Stomach (tissue), 9 donors: ENCODE results near the gene TSFM. TPM values are rescaled to one million over a fixed set of nuclear protein-coding genes. Genes with fewer than 3 reads are reported as not detected.

ENCODE experiments used
- DNase-seq, 2 donors: peaks; one replicate each; pipeline versions ENCODE4 v3.0.0 to v3.0.0-alpha.2; 2013 to 2019
- H3K27ac ChIP-seq, 5 donors: fragments of 200-600 bp in 4 of 5; sonication (generic) in 4 of 5; one replicate each; pipeline ENCODE4 v1.5.1; 2013 to 2019; ENCODE audit warnings: mild to moderate bottlenecking in 1 of 5, moderate library complexity in 1 of 5
- H3K27me3 ChIP-seq, 3 donors: fragments of 200-600 bp; sonication (generic); one replicate each; pipeline ENCODE4 v1.5.1; 2017 to 2019; ENCODE audit warnings: mixed run types in 1 of 3
- H3K36me3 ChIP-seq, 4 donors: fragments of 200-600 bp; sonication (generic); 1 replicate in 3 of 4; 2 replicates in 1 of 4; pipeline ENCODE4 v1.5.1; 2016 to 2019
- H3K4me1 ChIP-seq, 4 donors: fragments of 200-600 bp; sonication (generic); one replicate each; pipeline ENCODE4 v1.5.1; 2016 to 2019
- H3K4me3 ChIP-seq, 4 donors: fragments of 200-600 bp; sonication (generic) in 3 of 4; one replicate each; pipeline ENCODE4 v1.5.1; 2016 to 2019; ENCODE audit warnings: mild to moderate bottlenecking in 1 of 4
- H3K9me3 ChIP-seq, 4 donors: fragments of 200-600 bp; sonication (generic); one replicate each; pipeline ENCODE4 v1.5.1; 2016 to 2019
- EP300 ChIP-seq: sonication (generic); formaldehyde crosslinking; IDR thresholded peaks from one replicate; pipeline ENCODE4 v1.6.1; 2017; ENCODE audit warnings: antibody characterized with exemption
- POLR2A ChIP-seq, 4 donors: fragments of 450-650 bp; IDR thresholded peaks; one replicate each; pipeline ENCODE4 v1.6.1; 2016; ENCODE audit warnings: antibody characterized with exemption in 4 of 4, control low read depth in 2 of 4, mild to moderate bottlenecking in 1 of 4, moderate library complexity in 1 of 4
- POLR2AphosphoS5 ChIP-seq, 3 donors: sonication (generic); formaldehyde crosslinking; IDR thresholded peaks; one replicate each; pipeline ENCODE4 v1.6.1; 2016; ENCODE audit warnings: antibody characterized with exemption in 3 of 3
- WGBS, 5 donors: extraction: QIAGEN DNeasy Blood & Tissue Kit in 3 of 5; methylation state at CpG; one replicate each; pipeline versions ENCODE4 v1.1.5 to v1.1.7; 2013 to 2018; 5-methylcytosine and 5-hydroxymethylcytosine counted together
- intact Hi-C: fragments of 100-400 bp; cut with DNase I; formaldehyde crosslinking; loops from one replicate; pipeline ENCODE4 v1.15.1; 2023; ENCODE audit warnings: low total_unique reads
- polyA plus RNA-seq, 3 donors: library from polyadenylated mRNA; stranded (reverse); fragments of 200-250 nt; gene quantifications; one replicate each; pipeline ENCODE4 v1.2.3, GENCODE V29; 2013
- total RNA-seq, 5 donors: library from RNA; depleted of rRNA; stranded (reverse); fragments of >200 nt; gene quantifications; one replicate each; pipeline versions ENCODE4 v1.1.0 to v1.2.3, GENCODE V29; 2014 to 2016
- TF ChIP-seq, protein P1 (sequence below), 7 experiments: fragments of 450-650 bp in 4 of 7; fragments of 200-600 bp in 3 of 7; sonication (generic) in 3 of 7; IDR thresholded peaks; one replicate each; pipeline ENCODE4 v1.5.1; 2016 to 2019; ENCODE audit warnings: antibody characterized with exemption in 7 of 7, control low read depth in 2 of 7, mild to moderate bottlenecking in 1 of 7
- donor health status: healthy with polysubstance abuse.
- donor health status: Bipolar disorder and iron deficiency.
- donor health status: healthy.

Gene TSFM
- total and polyA plus RNA-seq, 8 donors = 2.3 to 39.3 (median 13.5) TPM

GRCh38 chr12:57737467-57738460 is 44.8 kb upstream of the TSFM start:
- peaks cover 16 to 100% (median 62%) of the 10 kb centered on the region in 3 donors for H3K27me3 ChIP-seq
- WGBS, 5 donors = 13 to 31% (median 25%) methylated on average over 12 to 110 of the region's 110 CpGs

GRCh38 chr12:57738661-57739237 is 43.8 kb upstream of the TSFM start, which contains the start of gene AGAP2:
TSS of gene AGAP2 (minus strand) at chr12:57738742. CDS start at chr12:57738246, 496 bp downstream.
- Histone ChIP-seq H3K27me3 (peaks cover 16 to 98% (median 62%) of the 10 kb centered on the region in 3 donors), H3K36me3 (peaks cover 0 to 8% (median 0%) of the 10 kb centered on the region in 4 donors), H3K27ac (no peak within 1 kb of the TSS), H3K4me3 (peak within 1 kb of the TSS; percentile 30 to 48 (median 38)), H3K9me3 (no peaks in the 10 kb centered on the region), H3K4me1 (peaks cover 32 to 60% (median 41%) of the 10 kb centered on the region in 4 donors)
- peak in 1 of 2 donors; percentile 71 for DNase-seq
- TF ChIP-seq POLR2AphosphoS5 (IDR thresholded peaks at IDR 0.05) = no peak
- TF ChIP-seq, protein P1, sequence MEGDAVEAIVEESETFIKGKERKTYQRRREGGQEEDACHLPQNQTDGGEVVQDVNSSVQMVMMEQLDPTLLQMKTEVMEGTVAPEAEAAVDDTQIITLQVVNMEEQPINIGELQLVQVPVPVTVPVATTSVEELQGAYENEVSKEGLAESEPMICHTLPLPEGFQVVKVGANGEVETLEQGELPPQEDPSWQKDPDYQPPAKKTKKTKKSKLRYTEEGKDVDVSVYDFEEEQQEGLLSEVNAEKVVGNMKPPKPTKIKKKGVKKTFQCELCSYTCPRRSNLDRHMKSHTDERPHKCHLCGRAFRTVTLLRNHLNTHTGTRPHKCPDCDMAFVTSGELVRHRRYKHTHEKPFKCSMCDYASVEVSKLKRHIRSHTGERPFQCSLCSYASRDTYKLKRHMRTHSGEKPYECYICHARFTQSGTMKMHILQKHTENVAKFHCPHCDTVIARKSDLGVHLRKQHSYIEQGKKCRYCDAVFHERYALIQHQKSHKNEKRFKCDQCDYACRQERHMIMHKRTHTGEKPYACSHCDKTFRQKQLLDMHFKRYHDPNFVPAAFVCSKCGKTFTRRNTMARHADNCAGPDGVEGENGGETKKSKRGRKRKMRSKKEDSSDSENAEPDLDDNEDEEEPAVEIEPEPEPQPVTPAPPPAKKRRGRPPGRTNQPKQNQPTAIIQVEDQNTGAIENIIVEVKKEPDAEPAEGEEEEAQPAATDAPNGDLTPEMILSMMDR (IDR thresholded peaks at IDR 0.05) = no peak
- intact Hi-C loops = no loop called here
- WGBS, 5 donors = 14 to 49% (median 18%) methylated on average over 24 to 36 of the region's 36 CpGs

More at GRCh38 chr12:57737467-57738460, 44.8 kb upstream of the TSFM start:
- Histone ChIP-seq H3K36me3 (peaks cover 0 to 18% (median under 1%) of the 10 kb centered on the region in 4 donors), H3K4me3 (peak overlapping the region; percentile 30 to 48 (median 38)), H3K9me3 (no peaks in the 10 kb centered on the region), H3K4me1 (peaks cover 32 to 60% (median 41%) of the 10 kb centered on the region in 4 donors), H3K27ac (no peak overlapping the region)
- no peak for TF ChIP-seq POLR2AphosphoS5 (IDR thresholded peaks at IDR 0.05)
- TF ChIP-seq, protein P1 (IDR thresholded peaks at IDR 0.05) = no peak
- peak in 1 of 2 donors; percentile 67 for DNase-seq
- intact Hi-C loops = no loop called here

- H3K27me3 ChIP-seq = peaks cover 16 to 91% (median 62%) of the 10 kb centered on the region in 3 donors
- TF ChIP-seq POLR2A (IDR thresholded peaks at IDR 0.05) (no peak), EP300 (no peak), POLR2AphosphoS5 (IDR thresholded peaks at IDR 0.05) (no peak)
- TF ChIP-seq, protein P1 (IDR thresholded peaks at IDR 0.05) = no peak
- WGBS, 5 donors = 24 to 37% (median 24%) methylated on average over 7 of the region's 7 CpGs
- peaks cover 0 to 2% (median 0%) of the 10 kb centered on the region in 4 donors for H3K36me3 ChIP-seq
- no peak overlapping the region for H3K27ac ChIP-seq
- intact Hi-C loops = no loop called here
- no peak overlapping the region for H3K4me3 ChIP-seq
- H3K9me3 ChIP-seq = no peaks in the 10 kb centered on the region
- DNase-seq = no peak
- H3K4me1 ChIP-seq = peaks cover 35 to 65% (median 46%) of the 10 kb centered on the region in 4 donors
Measured at GRCh38 chr12:57739387-57739786, 43.2 kb upstream of the TSFM start.

DNA sequence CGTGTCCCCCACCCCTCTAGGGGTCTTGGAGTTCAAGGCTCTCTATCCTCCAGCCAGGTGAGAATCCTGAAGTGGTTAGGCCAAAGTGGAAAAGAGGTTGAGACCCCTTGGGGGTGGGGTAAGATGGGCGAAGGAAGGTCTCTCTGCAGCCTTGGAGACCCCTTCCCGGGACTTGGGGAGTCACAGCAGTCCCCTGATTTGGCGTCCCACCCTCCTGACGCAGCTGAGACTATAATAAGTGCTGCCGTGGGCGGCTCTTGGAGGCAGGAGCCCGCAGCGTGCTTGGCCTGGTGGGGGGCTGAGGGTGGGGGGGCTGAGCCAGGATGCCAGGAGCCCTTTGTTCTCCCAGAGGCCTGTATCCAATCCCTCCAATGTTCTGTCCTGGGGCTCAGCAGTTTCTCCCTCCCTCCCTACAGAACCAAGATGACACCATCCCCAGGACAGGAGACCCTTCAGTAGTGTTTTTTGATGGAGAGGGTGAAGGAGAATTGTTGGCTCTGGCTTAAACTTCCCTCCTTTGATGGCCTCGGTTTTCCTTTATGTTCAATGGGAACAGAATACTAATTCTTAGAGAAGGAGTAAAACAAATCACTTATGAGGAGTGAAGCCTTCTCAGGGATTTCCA is 42.6 kb upstream of the TSFM start:
- TF ChIP-seq, protein P1 (IDR thresholded peaks at IDR 0.05) = no peak
- no peak for TF ChIP-seq POLR2A (IDR thresholded peaks at IDR 0.05)
- no peak for TF ChIP-seq POLR2AphosphoS5 (IDR thresholded peaks at IDR 0.05)
- TF ChIP-seq EP300 = no peak
- Histone ChIP-seq H3K27me3 (peaks cover 16 to 85% (median 55%) of the 10 kb centered on the region in 3 donors), H3K4me3 (peak overlapping the region in 1 of 4 donors; percentile 40), H3K36me3 (no peaks in the 10 kb centered on the region), H3K4me1 (peaks cover 36 to 66% (median 47%) of the 10 kb centered on the region in 4 donors), H3K27ac (no peak overlapping the region), H3K9me3 (no peaks in the 10 kb centered on the region)
- 30 to 61% (median 33%) methylated on average over 10 of the region's 10 CpGs for WGBS, 5 donors
- no peak for DNase-seq
- intact Hi-C loops = no loop called here
